Measurements from ENCODE around the gene MSRB1. TPM values are rescaled to one million over a fixed set of nuclear protein-coding genes. Genes with fewer than 3 reads are reported as not detected.

The MSRB1 gene
- total and polyA plus RNA-seq, 2 of the 13 experiments (the other 11 are each of a cell fraction or from before 2014, with no cell fraction given), result 32.1 to 75.4 TPM

GRCh38 chr16:1942810-1943726 is at the start of gene MSRB1 (continued):
- TF ChIP-seq ZGPAT (CRISPR knock-in tag; IDR thresholded peaks at IDR 0.05), result peak; percentile 26
- TF ChIP-seq CHD4 (IDR thresholded peaks at IDR 0.05; ENCODE audit: borderline replicate concordance, low read length), result no peak
- TF ChIP-seq ZNF564 (CRISPR knock-in tag; IDR thresholded peaks at IDR 0.05), result 0 out of 2 replicates have a peak, but pooled peaks have one; percentile 20
- no peak for TF ChIP-seq CREBL2 (CRISPR knock-in tag; IDR thresholded peaks at IDR 0.05; ENCODE audit: borderline replicate concordance)
- 0 out of 2 replicates have a peak, but pooled peaks have one; percentile 55 for TF ChIP-seq ZSCAN29 (CRISPR knock-in tag; conservative IDR thresholded peaks at IDR 0.05)
- TF ChIP-seq MEIS2 (CRISPR knock-in tag; IDR thresholded peaks at IDR 0.05), result no peak
- no peak for TF ChIP-seq NONO (IDR thresholded peaks at IDR 0.05)
- no peak; the same call in 1 of the 2 replicates for TF ChIP-seq NONO (CRISPR knock-in tag; conservative IDR thresholded peaks at IDR 0.05)
- no peak for TF ChIP-seq TARDBP (CRISPR knock-in tag; IDR thresholded peaks at IDR 0.05)
- no peak for TF ChIP-seq MIXL1 (CRISPR knock-in tag; IDR thresholded peaks at IDR 0.05)
- peak; percentile 59; the same call in 1 of the 2 replicates for TF ChIP-seq ISL2 (CRISPR knock-in tag; IDR thresholded peaks at IDR 0.05)
- TF ChIP-seq SETDB1 (CRISPR knock-in tag; IDR thresholded peaks at IDR 0.05; ENCODE audit: borderline replicate concordance), result no peak
- 0 out of 2 replicates have a peak, but pooled peaks have one; percentile 50 for TF ChIP-seq ZBTB39 (CRISPR knock-in tag; IDR thresholded peaks at IDR 0.05)
- TF ChIP-seq ZBTB26 (CRISPR knock-in tag; IDR thresholded peaks at IDR 0.05; ENCODE audit: borderline replicate concordance), result no peak; the same call in 1 of the 2 replicates
- peak; percentile 55; the same call in 1 of the 2 replicates for TF ChIP-seq TIGD3 (CRISPR knock-in tag; IDR thresholded peaks at IDR 0.05; ENCODE audit: borderline replicate concordance)
- no peak for TF ChIP-seq ZNF841 (CRISPR knock-in tag; IDR thresholded peaks at IDR 0.05; ENCODE audit: borderline replicate concordance)
- TF ChIP-seq DMAP1 (CRISPR knock-in tag; IDR thresholded peaks at IDR 0.05), result peak; percentile 40; the same call in 1 of the 2 replicates
- no peak for TF ChIP-seq SP140L (CRISPR knock-in tag; IDR thresholded peaks at IDR 0.05; ENCODE audit: borderline replicate concordance)
- TF ChIP-seq MAFG (CRISPR knock-in tag; IDR thresholded peaks at IDR 0.05), result no peak
- TF ChIP-seq DNMT3B (CRISPR knock-in tag; conservative IDR thresholded peaks at IDR 0.05), result no peak

All from HepG2 (cell line).